A549 treated with AZD9567 at 1 μM for 4 hours (cell line): Measurements from ENCODE around the gene NMB. TPM values are rescaled to one million over a fixed set of nuclear protein-coding genes. Genes with fewer than 3 reads are reported as not detected.

Source experiments
- total RNA-seq: library from RNA; stranded (reverse); fragments of 200-300 nt; extraction: Qiagen RNA extraction; gene quantifications from 5 replicates; pipeline ENCODE4 v1.2.3, GENCODE V29; 2022; ENCODE audit not compliant: insufficient read depth

NMB gene
- total RNA-seq, result 14.9 to 24.9 TPM (median 22.5 TPM) in 5 replicates

GRCh38 chr15:84658080-84658787, at the start of gene NMB:
Gene NMB (minus strand): TSS chr15:84658199. CDS start chr15:84658152, 47 bp downstream.

GRCh38 chr15:84653910-84654688, 3.9 kb downstream of the NMB start, which contains the start of gene WDR73:
Gene WDR73 (minus strand): TSS chr15:84654283. CDS start chr15:84654274, 9 bp downstream.

Other genes starting within 250 kb of the NMB start
- 7.6 to 15.1 TPM (median 14.1 TPM) in 5 replicates for gene ZSCAN2, start 57.2 kb downstream of the NMB start, total RNA-seq
- gene WDR73, start 3.9 kb downstream of the NMB start, total RNA-seq, result 37.5 to 42.7 TPM (median 38.3 TPM) in 5 replicates
- 318 to 487 TPM (median 330 TPM) in 5 replicates for gene SEC11A, start 57.9 kb upstream of the NMB start, total RNA-seq
- gene ZNF592, start 90.4 kb upstream of the NMB start, total RNA-seq, result 20.4 to 22.3 TPM (median 21.7 TPM) in 5 replicates
- 0.07 to 0.14 TPM (median 0.09 TPM) in 4 of 5 replicates, not detected in the other for gene ALPK3, start 159.2 kb upstream of the NMB start, total RNA-seq
- gene SLC28A1, start 226.5 kb upstream of the NMB start, total RNA-seq, result 0.05 to 0.06 TPM in 2 of 5 replicates, not detected in the others